Esophagus squamous epithelium (tissue), 5 donors: ENCODE results near the gene IQGAP2. TPM values are rescaled to one million over a fixed set of nuclear protein-coding genes. Genes with fewer than 3 reads are reported as not detected.

Experiments
- DNase-seq: peaks from one replicate; lab custom pipeline; 2025; lab: John Stamatoyannopoulos, UW
- H3K27ac ChIP-seq, 4 donors: fragments of 200-600 bp; sonication (generic); one replicate each; pipeline ENCODE4 v1.5.1; 2016 to 2019; ENCODE audit warnings: mild to moderate bottlenecking in 1 of 4
- H3K27me3 ChIP-seq, 4 donors: fragments of 200-600 bp; sonication (generic); 1 replicate in 3 of 4; 2 replicates in 1 of 4; pipeline versions ENCODE4 v1.5.1 to v1.6.0; 2017 to 2021; ENCODE audit warnings: antibody characterized with exemption in 1 of 4
- H3K36me3 ChIP-seq, 3 donors: fragments of 200-600 bp; sonication (generic); one replicate each; pipeline ENCODE4 v1.5.1; 2016 to 2019
- H3K4me1 ChIP-seq, 3 donors: fragments of 200-600 bp; sonication (generic); one replicate each; pipeline ENCODE4 v1.5.1; 2017 to 2019
- H3K4me3 ChIP-seq, 4 donors: fragments of 200-600 bp; sonication (generic); 1 replicate in 3 of 4; 2 replicates in 1 of 4; pipeline ENCODE4 v1.5.1; 2016 to 2019; ENCODE audit warnings: mild to moderate bottlenecking in 2 of 4, moderate library complexity in 1 of 4
- H3K9me3 ChIP-seq, 3 donors: fragments of 200-600 bp; sonication (generic); one replicate each; pipeline ENCODE4 v1.5.1; 2016 to 2019
- CTCF ChIP-seq, 6 experiments: fragments of 450-650 bp in 4 of 6; fragments of 200-600 bp in 2 of 6; sonication (generic) in 2 of 6; IDR thresholded peaks; one replicate each; pipeline ENCODE4 v1.5.1; 2016 to 2019; ENCODE audit warnings: antibody characterized with exemption in 6 of 6, mild to moderate bottlenecking in 4 of 6, moderate library complexity in 4 of 6
- POLR2A ChIP-seq, 4 donors: fragments of 450-650 bp; IDR thresholded peaks; one replicate each; pipeline ENCODE4 v1.6.1; 2017; ENCODE audit warnings: antibody characterized with exemption in 4 of 4, mild to moderate bottlenecking in 4 of 4, moderate library complexity in 3 of 4
- WGBS, 2 donors: methylation state at CpG; one replicate each; pipeline ENCODE4 v1.1.5; 2018; 5-methylcytosine and 5-hydroxymethylcytosine counted together
- intact Hi-C: fragments of 100-400 bp; cut with DNase I; formaldehyde crosslinking; loops from one replicate; pipeline ENCODE4 v1.15.0; 2022
- total RNA-seq, 4 donors: library from RNA; depleted of rRNA; stranded (reverse); fragments of >200 nt; gene quantifications; one replicate each; pipeline ENCODE4 v1.1.0, GENCODE V29; 2016
- donor health status: DM: yes; HTN: yes; CAD: no.

IQGAP2 gene
- total RNA-seq, 4 donors from 2014 or later, result 3.0 to 16.6 (median 5.9) TPM

GRCh38 chr5:76379855-76380254 lies 23.2 kb upstream of the IQGAP2 start:
- Histone ChIP-seq H3K4me3 (no peak overlapping the region), H3K27ac (no peak overlapping the region), H3K27me3 (no peaks in the 10 kb centered on the region), H3K36me3 (no peaks in the 10 kb centered on the region), H3K9me3 (no peaks in the 10 kb centered on the region), H3K4me1 (peaks cover 0 to 6% (median 0%) of the 10 kb centered on the region in 3 donors)
- DNase-seq, result no peak
- intact Hi-C loops, result no loop called here
- TF ChIP-seq POLR2A (IDR thresholded peaks at IDR 0.05) (no peak), CTCF (IDR thresholded peaks at IDR 0.05) (no peak)
- 58 to 59% methylated on average over 1 of the region's 1 CpG for WGBS, 2 donors

GRCh38 chr5:76380346-76381066 lies 22.6 kb upstream of the IQGAP2 start:
- Histone ChIP-seq H3K27me3 (no peaks in the 10 kb centered on the region), H3K4me3 (no peak overlapping the region), H3K27ac (no peak overlapping the region), H3K9me3 (no peaks in the 10 kb centered on the region), H3K4me1 (peaks cover 0 to 9% (median 0%) of the 10 kb centered on the region in 3 donors), H3K36me3 (no peaks in the 10 kb centered on the region)
- 72 to 77% methylated on average over 5 to 6 of the region's 7 CpGs for WGBS, 2 donors
- TF ChIP-seq CTCF (IDR thresholded peaks at IDR 0.05), result no peak
- no peak for TF ChIP-seq POLR2A (IDR thresholded peaks at IDR 0.05)
- intact Hi-C loops, result no loop called here
- no peak for DNase-seq

DNA sequence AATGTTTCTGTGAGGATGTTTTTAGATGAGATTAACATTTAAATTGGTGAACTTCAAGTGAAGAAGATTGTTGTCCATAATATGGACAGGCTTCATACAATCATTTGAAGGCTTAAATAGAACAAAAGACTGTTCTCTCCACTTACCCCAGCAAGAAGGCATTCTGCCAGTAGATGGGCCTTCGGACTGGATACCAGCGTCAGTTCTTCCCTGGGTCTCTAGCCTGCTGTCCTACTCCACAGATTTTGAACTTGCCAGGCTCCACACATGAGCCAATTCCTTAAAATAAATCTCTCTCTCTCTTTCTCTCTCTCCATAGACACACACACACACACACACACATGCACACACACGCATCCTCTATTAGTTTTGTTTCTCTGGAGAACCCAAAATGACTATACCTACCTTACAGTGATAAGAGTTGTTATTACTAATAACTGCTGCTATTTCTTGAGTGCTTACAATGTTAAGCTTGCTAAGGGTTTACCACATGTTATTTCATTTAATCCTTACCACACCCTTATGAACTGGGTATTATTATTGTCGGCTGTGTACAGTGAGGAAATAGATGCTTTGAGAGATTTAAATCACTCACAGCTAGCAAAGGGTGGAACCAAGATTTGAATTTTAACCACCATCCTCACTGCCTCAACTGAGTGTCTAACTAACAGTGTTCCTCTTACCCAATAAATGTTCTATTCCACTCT lies 19.8 kb upstream of the IQGAP2 start:
- WGBS, 2 donors, result 57 to 79% methylated on average over 4 of the region's 4 CpGs
- intact Hi-C loops, result no loop called here
- TF ChIP-seq POLR2A (IDR thresholded peaks at IDR 0.05) (no peak), CTCF (IDR thresholded peaks at IDR 0.05) (no peak)

DNA sequence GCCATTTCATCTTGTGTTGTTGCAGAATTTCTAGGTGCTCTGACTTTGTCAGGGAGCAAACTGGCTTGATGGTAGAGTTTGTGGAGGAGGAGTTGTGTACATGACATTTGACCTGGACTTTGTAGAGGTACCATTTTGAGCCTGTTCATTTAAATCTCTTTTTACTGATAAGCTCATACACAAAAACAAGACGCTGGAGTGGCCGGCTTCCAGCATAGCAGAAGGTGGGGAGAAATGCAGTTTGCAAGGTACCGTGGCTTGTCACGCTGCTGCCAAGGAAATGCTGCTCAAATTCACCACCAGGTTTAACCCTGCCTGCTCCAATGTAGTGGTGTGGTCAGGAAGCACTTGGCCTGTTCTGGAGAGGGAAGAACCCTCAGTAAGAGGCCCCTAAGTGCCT lies 18.9 kb upstream of the IQGAP2 start:
- WGBS, 2 donors, result 56 to 76% methylated on average over 4 of the region's 4 CpGs
- peaks cover 0 to 46% (median 4%) of the 10 kb centered on the region in 3 donors for H3K4me1 ChIP-seq
- TF ChIP-seq POLR2A (IDR thresholded peaks at IDR 0.05) (no peak), CTCF (IDR thresholded peaks at IDR 0.05) (no peak)
- DNase-seq, result no peak
- H3K27ac ChIP-seq, result no peak overlapping the region
- intact Hi-C loops, result no loop called here
- no peaks in the 10 kb centered on the region for H3K36me3 ChIP-seq
- H3K4me3 ChIP-seq, result no peak overlapping the region
- H3K9me3 ChIP-seq, result no peaks in the 10 kb centered on the region
- H3K27me3 ChIP-seq, result no peaks in the 10 kb centered on the region

More for the DNA sequence above, 19.8 kb upstream of the IQGAP2 start:
- Histone ChIP-seq H3K4me1 (peaks cover 0 to 36% (median 4%) of the 10 kb centered on the region in 3 donors), H3K9me3 (no peaks in the 10 kb centered on the region), H3K27me3 (no peaks in the 10 kb centered on the region), H3K4me3 (no peak overlapping the region), H3K27ac (no peak overlapping the region), H3K36me3 (no peaks in the 10 kb centered on the region)
- DNase-seq, result no peak

GRCh38 chr5:76384705-76385104 lies 18.4 kb upstream of the IQGAP2 start:
- Histone ChIP-seq H3K27me3 (no peaks in the 10 kb centered on the region), H3K9me3 (no peaks in the 10 kb centered on the region), H3K27ac (no peak overlapping the region), H3K4me1 (peaks cover 0 to 48% (median 4%) of the 10 kb centered on the region in 3 donors), H3K36me3 (no peaks in the 10 kb centered on the region), H3K4me3 (no peak overlapping the region)
- TF ChIP-seq CTCF (IDR thresholded peaks at IDR 0.05), result no peak
- no peak for TF ChIP-seq POLR2A (IDR thresholded peaks at IDR 0.05)
- DNase-seq, result no peak
- WGBS, 2 donors, result 79 to 90% methylated on average over 3 of the region's 3 CpGs
- intact Hi-C loops, result no loop called here
